SK-N-SH (cell line): Measurements from ENCODE around the gene SMYD3.

Experiments
- CHD2 ChIP-seq: fragments of 150-350 bp; IDR thresholded peaks from 2 replicates; pipeline ENCODE4 v1.6.1; 2018; ENCODE audit warnings: low read length; ENCODE audit not compliant: partially characterized antibody
- FOXJ3 ChIP-seq: sonication (generic); formaldehyde crosslinking; IDR thresholded peaks from 2 replicates; pipeline ENCODE4 v1.5.1; 2020; ENCODE audit warnings: mild to moderate bottlenecking, missing genetic modification reagents
- JUND ChIP-seq: IDR thresholded peaks from 2 replicates; pipeline ENCODE4 v1.4.0; 2012
- MAX ChIP-seq: IDR thresholded peaks from 2 replicates; pipeline ENCODE4 v1.4.0; 2012; ENCODE audit warnings: low read depth
- POLR2AphosphoS5 ChIP-seq: IDR thresholded peaks from 2 replicates; pipeline ENCODE4 v1.6.1; 2012; ENCODE audit warnings: low read depth, low read length
- RAD21 ChIP-seq: IDR thresholded peaks from 2 replicates; pipeline ENCODE4 v1.6.1; 2012; ENCODE audit warnings: mild to moderate bottlenecking, low read length
- REST ChIP-seq: IDR thresholded peaks from 2 replicates; pipeline ENCODE4 v1.6.1; 2012; ENCODE audit warnings: mild to moderate bottlenecking, low read depth, low read length, moderate library complexity
- TAF1 ChIP-seq: IDR thresholded peaks from 2 replicates; pipeline ENCODE4 v1.6.1; 2012; ENCODE audit warnings: low read depth, mild to moderate bottlenecking, low read length, moderate library complexity, borderline replicate concordance
- TEAD4 ChIP-seq: IDR thresholded peaks from 2 replicates; pipeline ENCODE4 v1.4.0; 2012; ENCODE audit warnings: mild to moderate bottlenecking, borderline replicate concordance; ENCODE audit not compliant: insufficient read depth
- USF2 ChIP-seq: fragments of 150-350 bp; IDR thresholded peaks from 2 replicates; pipeline ENCODE4 v1.6.1; 2017; ENCODE audit warnings: antibody characterized with exemption, low read length, low read depth, borderline replicate concordance
- TF ChIP-seq, protein P1 (sequence below): fragments of 200-600 bp; sonication (generic); IDR thresholded peaks from 2 replicates; pipeline ENCODE4 v1.6.1; 2017; ENCODE audit warnings: antibody characterized with exemption, mild to moderate bottlenecking, moderate library complexity
- TF ChIP-seq, protein P2 (sequence below): fragments of 150-350 bp; IDR thresholded peaks from 2 replicates; pipeline ENCODE4 v1.6.1; 2016; ENCODE audit warnings: mild to moderate bottlenecking, low read depth, low read length
- TF ChIP-seq, protein P3 (sequence below): IDR thresholded peaks from 2 replicates; pipeline ENCODE4 v1.4.0; 2012; ENCODE audit warnings: low read depth, borderline replicate concordance

GRCh38 chr1:246526915-246527314 lies 19.8 kb upstream of the SMYD3 start:
- TF ChIP-seq POLR2AphosphoS5 (no peak), RAD21 (no peak), REST (no peak), FOXJ3 (CRISPR knock-in tag) (no peak), TAF1 (no peak), MAX (no peak), TEAD4 (no peak), JUND (no peak), CHD2 (no peak), USF2 (no peak)
- TF ChIP-seq, protein P1, sequence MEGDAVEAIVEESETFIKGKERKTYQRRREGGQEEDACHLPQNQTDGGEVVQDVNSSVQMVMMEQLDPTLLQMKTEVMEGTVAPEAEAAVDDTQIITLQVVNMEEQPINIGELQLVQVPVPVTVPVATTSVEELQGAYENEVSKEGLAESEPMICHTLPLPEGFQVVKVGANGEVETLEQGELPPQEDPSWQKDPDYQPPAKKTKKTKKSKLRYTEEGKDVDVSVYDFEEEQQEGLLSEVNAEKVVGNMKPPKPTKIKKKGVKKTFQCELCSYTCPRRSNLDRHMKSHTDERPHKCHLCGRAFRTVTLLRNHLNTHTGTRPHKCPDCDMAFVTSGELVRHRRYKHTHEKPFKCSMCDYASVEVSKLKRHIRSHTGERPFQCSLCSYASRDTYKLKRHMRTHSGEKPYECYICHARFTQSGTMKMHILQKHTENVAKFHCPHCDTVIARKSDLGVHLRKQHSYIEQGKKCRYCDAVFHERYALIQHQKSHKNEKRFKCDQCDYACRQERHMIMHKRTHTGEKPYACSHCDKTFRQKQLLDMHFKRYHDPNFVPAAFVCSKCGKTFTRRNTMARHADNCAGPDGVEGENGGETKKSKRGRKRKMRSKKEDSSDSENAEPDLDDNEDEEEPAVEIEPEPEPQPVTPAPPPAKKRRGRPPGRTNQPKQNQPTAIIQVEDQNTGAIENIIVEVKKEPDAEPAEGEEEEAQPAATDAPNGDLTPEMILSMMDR, result no peak
- TF ChIP-seq, protein P2, sequence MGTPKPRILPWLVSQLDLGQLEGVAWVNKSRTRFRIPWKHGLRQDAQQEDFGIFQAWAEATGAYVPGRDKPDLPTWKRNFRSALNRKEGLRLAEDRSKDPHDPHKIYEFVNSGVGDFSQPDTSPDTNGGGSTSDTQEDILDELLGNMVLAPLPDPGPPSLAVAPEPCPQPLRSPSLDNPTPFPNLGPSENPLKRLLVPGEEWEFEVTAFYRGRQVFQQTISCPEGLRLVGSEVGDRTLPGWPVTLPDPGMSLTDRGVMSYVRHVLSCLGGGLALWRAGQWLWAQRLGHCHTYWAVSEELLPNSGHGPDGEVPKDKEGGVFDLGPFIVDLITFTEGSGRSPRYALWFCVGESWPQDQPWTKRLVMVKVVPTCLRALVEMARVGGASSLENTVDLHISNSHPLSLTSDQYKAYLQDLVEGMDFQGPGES, result no peak
- TF ChIP-seq, protein P3, sequence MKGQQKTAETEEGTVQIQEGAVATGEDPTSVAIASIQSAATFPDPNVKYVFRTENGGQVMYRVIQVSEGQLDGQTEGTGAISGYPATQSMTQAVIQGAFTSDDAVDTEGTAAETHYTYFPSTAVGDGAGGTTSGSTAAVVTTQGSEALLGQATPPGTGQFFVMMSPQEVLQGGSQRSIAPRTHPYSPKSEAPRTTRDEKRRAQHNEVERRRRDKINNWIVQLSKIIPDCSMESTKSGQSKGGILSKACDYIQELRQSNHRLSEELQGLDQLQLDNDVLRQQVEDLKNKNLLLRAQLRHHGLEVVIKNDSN, result no peak
